SH-SY5Y (cell line): Measurements from ENCODE around the gene PAXX.

Experiments
- GATA2 ChIP-seq: IDR thresholded peaks from 2 replicates; pipeline ENCODE4 v1.6.1; 2011; ENCODE audit warnings: mild to moderate bottlenecking, low read depth, low read length
- GATA3 ChIP-seq: IDR thresholded peaks from 2 replicates; pipeline ENCODE4 v1.6.1; 2011; ENCODE audit warnings: low read depth, mild to moderate bottlenecking, low read length, moderate library complexity

The PAXX gene

DNA sequence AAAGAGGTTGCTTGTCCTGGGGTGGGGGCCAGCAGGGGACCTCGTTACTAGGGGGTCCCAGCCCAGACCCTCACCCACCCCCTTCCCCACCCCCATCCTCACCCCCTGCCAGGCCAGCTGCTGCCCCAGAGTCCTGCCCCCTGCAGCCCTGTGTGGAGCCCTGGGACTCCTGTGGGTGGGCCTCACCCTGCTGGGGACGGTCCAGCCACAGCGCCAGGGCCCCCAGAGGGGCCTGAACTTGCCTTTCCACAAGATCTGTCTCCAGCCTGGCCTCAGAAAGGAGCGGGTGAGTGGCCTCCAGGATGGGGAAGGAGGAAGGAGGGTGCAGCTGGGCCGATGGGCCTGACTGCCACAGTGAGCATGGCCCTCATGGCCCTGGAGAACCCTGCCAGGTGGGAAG is 22.4 kb upstream of the PAXX start:
- no peak for TF ChIP-seq GATA2
- no peak for TF ChIP-seq GATA3

DNA sequence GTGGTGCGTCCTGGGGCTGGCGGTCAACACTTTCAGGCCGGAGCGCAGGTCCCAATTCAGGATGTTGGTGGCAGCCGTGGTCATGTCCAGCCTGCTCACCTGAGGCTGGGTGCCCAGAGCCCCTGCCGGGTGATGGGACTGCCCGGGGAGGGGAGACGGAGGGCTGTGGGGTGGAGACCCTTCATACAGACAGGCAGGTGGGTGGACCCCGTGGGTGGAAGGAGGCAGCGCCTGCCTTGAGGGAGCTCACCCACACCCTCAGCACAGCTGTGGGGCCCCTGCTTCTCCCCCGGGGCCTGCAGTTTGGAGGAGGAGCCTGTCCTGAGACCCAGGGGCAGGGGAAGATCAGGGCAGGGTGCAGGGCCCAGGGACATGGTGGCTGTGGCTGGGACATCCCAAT is 21.9 kb upstream of the PAXX start:
- TF ChIP-seq GATA2 (no peak), GATA3 (no peak)

DNA sequence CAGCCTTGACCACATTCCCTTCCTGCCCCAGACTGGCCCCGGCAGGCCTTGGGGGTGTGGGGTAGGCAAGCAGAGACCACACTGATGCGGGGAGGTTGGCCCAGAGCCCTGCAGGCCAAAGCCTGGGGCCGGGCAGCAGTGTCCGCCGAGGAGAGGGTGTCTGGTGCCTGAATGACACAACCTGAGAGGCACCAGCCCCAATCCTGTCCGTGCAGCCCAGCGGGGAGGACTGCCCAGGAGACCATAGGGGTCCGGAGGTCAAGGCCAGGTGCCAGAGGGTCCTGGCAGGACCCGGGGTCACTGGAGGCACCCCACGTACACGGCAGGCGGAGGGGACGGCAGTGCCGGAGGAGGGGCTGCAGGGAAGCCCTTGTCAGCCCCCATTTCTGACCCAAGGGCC is 20.5 kb upstream of the PAXX start:
- TF ChIP-seq GATA2 (no peak), GATA3 (no peak)

DNA sequence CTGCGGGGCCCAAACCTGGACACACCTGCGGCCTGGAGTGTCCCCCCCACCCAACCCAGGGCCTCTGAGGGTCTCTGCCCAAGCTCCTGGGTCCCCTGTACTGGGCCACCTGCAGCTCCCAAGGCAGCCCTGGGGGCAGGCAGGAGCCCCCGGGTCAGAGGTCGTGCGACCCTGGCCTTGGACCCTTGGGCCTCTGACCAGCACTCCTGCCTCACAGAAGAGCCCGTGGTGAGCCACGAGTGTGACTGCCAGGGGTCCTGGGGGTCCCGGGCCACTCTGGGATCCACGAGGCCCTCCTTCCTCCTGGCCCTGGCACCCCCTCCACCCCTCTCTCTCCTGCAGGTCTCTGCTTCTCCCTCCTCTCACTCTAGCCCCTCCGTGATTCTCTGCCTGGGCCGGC is 19.9 kb upstream of the PAXX start:
- TF ChIP-seq GATA2 (no peak), GATA3 (no peak)

DNA sequence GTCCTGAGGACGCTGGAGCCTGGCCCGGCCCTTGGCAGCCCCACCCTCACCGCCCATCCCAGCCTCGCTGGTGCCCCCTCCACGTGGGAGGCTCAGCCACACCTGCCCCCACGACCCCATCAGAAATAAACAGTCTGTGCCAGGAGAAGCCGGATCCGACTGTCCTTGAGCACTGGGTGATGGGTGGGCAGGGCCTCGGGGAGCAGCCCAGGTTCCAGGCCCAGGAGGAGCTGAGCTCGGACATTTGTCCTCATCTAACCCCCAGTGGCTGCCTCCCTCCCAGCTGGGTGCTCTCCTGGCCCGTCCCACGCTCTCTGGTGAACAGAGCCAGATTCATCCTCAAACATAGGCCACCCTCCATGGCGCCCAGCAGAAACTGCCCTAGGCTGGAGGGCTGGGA is 19.5 kb upstream of the PAXX start:
- TF ChIP-seq GATA2 (no peak), GATA3 (no peak)

DNA sequence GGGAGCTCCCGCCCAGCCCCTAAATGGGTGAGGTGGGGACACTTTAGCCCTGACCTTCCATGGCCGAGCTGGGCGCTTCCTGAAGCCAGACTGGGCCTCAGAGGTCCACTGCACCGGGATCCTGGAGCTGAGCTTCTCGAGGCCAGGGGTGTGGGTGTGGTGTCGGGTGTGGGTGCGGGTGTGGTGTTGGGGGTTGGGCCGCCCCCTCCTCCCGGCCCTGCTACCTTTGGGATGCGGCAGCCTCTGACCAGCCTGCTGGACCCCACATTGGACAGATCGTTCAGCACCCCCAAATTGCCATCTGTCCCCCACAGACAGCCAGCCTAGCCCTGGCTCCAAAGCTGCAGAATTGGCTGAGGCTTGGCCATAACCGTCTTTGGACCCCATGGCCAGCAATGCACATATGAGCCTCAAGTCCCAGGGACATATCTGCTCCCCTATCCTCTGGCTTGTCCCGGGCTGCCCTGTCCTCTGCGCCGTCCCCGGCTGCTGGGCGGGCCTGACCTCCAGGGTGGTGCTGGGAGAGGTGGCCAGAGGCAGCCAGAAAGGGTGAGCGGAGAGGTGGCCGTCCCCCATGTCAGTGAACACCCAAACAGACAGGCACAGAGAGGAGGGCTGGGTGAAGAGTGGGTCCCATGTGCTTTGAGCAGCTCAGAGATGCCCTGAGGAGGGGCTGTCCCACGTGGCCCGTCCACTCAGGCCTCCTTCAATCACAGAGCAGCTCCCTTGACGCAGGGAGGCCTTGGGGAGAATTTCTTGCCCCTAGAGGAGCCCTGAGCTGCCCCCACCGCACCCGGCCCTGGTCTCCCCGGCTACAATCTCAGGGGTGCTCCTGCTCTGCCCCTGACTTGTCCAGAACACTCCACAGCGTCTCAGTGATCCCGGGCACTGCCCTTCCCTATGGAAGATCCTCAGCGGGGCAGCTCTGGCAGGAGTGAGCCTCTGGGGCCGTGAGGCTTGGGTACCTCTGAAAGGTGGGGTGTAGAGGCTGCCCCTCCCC is 18.3 kb upstream of the PAXX start:
- TF ChIP-seq GATA2 (no peak), GATA3 (no peak)

DNA sequence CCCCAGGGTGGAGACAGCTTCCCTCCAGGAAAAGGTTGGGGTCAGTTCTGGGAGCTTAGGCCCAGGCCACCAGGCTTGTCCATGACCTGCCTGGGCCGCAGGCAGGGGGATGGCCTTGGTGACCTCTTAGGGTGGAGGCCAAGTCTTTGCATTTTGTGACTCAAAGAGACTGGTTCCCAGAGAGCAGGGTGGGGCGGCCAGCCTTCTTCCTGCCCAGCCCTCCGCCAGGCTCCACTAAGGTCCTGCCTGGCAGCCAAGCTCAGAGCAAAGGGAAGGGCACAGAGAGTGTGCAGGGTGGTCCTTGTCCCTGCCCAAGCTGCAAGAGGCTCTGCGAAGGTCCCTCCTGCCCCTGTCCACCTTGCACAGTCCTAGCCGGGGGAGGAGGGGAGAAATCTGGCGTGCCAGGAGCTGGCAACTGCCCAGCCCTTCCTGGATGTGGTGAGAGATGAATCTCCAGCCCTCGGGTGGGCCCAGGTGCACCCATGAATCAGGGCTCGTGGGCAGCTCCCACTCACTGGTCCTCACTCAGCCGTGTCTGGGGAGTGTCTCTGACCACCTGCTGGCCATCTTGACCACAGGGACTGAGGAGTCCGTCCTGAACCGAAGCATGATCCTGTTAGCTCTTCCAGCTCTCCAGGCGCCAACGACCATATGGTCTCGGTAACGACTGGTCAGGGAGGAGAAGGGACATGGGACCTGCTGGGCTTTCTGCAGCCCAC is 17.2 kb upstream of the PAXX start:
- TF ChIP-seq GATA2 (no peak), GATA3 (no peak)

DNA sequence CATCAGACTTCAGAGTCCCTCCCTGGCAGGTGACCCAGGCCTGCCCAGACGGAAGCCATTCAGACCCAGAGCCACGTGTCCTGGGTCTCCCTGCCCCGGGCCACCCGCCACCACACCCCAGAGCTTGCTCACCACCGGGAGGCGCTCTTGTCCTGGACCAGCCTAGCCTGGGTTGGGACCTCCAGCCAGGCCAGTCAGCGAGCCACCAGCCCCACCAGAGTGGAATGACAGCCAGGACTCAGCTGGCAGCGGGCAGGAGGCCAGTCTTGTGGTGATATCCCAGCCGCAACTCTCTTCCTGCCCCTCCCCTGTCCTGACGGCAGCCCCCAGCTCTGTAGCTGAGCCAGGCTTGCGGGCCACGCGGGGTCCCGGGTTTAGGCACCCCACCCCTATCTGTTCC is 16.6 kb upstream of the PAXX start:
- TF ChIP-seq GATA2 (no peak), GATA3 (no peak)

DNA sequence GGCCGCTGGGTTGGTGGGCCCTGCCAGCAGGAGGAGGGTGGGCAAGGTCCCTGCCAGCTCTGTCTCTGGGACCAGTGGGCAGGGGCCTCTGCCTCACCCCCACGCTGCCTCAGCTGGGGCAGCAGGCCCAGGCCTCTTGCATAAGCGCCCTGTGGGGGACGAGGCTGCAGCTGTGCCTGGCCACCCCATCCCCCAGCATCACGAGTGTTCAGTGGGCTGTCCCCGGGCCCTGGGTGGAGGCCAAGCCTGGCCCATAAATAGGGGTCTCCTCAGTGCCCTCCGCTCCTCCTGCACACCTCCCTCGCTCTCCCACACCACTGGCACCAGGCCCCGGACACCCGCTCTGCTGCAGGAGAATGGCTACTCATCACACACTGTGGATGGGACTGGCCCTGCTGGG is 15.0 kb upstream of the PAXX start, which contains the start of gene PTGDS:
Gene PTGDS, plus strand, starts transcription at position 282 of the 400 bp plus-strand sequence. Its CDS starts 75 bp downstream, at position 357.
- TF ChIP-seq GATA2 = no peak
- no peak for TF ChIP-seq GATA3

DNA sequence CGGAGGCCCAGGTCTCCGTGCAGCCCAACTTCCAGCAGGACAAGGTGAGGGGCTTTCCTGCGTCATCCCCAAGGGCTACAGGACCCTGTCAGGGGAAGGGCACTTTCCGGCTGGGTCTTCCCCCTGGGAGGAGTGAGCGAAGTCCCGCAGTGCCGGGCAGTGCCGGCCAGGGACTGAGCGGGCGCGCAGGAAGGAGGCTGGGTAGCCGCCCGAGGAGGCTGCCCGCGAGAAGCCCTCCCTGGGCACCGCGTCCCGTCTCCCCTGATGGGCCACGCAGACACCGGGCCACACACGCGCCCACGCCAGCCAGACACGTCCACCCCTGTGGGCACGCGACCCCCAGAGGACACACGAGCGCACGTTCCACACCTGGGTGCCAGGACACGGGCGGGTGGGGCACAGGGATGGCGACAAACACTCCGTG is 14.6 kb upstream of the PAXX start:
- no peak for TF ChIP-seq GATA3
- no peak for TF ChIP-seq GATA2

DNA sequence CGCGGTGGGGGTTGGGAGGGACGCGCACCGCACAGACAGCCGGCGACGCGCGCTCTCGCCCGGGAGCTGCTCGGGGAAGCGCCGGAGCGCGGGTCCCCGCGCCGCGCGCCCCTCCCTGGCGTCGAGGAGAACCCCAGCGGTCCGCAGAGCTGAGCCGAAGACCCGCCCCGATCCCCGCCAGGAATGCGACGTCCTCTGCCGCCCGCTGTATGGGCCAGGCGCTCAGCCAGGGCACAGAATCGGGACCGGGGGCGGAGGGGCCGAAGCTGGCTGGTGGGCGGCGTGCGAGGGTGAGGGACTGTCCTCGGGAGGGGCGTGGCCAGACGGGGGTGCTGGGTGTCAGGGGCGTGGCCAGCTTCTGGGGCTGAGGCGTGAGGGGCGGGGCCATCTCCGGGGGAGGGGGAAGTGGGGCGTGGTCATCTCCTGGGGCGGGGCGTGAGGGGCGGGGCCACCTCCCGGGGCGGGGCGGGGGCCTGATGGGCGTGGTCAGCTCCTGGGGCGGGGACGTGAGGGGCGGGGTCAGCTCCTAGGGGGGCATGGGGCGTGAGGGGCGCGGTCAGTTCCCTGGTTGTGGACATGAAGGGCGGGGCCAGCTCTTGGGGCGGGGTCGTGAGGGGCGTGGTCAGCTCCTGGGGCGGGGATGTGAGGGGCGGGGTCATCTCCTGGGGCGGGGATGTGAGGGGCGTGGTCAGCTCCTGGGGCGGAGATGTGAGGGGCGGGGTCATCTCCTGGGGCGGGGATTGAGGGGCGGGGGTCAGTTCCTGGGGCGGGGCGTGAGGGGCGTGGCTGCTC is 14.0 kb upstream of the PAXX start:
- TF ChIP-seq GATA2 (no peak), GATA3 (no peak)

DNA sequence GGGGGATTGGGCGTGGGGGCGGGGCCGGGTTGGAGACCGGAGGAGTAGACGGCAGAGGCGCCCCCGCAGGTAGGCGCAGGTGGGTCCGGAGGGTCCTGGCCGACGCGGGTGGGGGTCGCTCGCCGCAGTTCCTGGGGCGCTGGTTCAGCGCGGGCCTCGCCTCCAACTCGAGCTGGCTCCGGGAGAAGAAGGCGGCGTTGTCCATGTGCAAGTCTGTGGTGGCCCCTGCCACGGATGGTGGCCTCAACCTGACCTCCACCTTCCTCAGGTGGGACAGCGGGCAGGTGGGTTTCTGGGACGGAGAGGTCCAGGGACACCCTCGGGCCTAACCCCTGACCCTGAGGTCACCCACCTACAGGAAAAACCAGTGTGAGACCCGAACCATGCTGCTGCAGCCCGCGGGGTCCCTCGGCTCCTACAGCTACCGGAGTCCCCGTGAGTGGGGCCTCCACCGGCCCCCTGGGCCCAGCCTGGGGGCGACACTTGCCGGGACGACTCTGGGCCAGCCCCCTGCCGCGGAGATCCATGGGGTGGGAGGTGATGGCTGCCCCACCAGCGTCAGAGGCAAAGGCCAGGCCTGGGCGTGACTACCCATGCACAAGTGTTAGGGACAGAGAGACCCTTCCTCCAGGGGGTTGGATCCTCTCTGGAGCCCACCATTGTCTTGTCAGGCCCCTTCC is 13.2 kb upstream of the PAXX start:
- TF ChIP-seq GATA3 (no peak), GATA2 (no peak)
